NCI-H1436 treated with DMSO at 0.1 percent for 48 hours (cell line): Measurements from ENCODE around the gene PALMD.
A peak's percentile ranks its signal among the peaks of the same experiment; 100 is the strongest.

Source experiments
- DNase-seq: peaks from one replicate; lab custom pipeline; 2025; lab: John Stamatoyannopoulos, UW

PALMD gene

DNA sequence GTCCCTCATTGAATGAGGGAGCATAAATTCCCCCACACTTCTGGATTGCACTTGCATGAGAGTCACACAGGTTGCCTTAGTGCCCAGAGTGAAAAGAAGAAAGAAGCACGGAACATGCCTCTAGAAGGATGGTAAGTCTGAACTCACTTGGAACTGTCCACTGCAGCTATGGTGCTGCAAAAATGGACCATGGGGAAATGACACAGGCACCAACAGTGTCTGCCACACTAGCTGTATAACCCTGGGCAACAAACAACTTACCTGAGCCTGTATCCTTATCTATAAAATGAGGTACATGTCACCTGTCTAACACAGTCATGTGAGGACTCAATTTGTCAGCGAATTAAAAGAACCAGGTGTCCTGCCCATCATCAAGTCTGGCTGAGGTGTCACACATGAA, 50.7 kb downstream of the PALMD start:
- DNase-seq: no peak

DNA sequence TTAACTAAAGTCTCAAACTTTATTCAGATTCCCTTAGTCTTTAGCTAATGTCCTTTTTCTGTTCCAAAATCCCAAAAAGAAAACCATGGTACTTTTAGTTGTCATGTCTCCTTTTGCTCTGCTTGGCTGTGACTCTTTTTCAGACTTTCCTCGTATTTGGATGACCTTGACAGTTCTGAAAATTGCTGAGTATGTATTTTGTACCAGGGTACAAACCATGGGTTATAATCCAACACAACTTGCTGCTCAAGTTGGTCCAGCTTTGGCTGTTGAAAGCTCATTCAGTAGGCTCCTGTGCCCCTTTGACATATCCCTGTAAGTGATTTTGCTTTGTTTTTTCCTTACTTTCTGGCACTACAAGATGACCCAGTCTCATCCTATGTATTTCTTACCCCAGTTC, 51.7 kb downstream of the PALMD start:
- no peak for DNase-seq

DNA sequence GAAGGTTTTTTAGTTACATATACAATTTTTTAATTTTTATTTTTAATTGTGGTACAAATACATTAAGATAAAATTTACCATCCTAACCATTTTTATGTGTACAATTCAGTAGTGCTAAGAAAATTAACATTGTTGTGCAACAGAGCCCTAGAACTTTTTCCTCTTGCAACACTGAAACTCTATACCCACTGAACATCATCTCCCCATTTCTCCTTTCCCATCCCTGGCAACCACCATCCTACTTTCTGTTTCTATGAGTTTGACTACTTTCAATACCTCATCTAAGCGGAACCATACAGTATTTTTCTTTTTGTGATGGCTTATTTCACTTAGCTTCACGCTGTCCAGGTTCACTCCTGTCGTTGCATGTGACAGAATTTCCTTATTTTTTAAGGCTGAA, 54.1 kb downstream of the PALMD start:
- DNase-seq: no peak

DNA sequence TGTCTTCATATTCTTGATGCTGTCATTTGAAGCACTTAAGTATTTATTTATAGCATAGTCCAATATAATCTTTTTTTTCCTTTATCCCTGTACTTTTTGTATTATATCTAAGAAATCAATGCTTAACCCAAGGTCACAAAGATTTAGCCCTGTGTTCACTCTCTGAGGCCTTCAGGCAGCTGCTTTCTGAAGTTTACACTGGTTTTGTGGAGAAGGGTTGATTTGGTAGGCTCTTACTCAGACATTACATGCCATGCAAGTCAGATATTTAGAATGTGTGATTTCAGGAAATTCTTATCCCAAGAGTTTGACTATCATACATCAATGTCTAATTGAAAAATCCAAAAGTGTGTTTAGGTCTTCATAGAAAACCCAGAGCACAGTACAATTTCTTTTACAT, 56.3 kb downstream of the PALMD start:
- DNase-seq: no peak

DNA sequence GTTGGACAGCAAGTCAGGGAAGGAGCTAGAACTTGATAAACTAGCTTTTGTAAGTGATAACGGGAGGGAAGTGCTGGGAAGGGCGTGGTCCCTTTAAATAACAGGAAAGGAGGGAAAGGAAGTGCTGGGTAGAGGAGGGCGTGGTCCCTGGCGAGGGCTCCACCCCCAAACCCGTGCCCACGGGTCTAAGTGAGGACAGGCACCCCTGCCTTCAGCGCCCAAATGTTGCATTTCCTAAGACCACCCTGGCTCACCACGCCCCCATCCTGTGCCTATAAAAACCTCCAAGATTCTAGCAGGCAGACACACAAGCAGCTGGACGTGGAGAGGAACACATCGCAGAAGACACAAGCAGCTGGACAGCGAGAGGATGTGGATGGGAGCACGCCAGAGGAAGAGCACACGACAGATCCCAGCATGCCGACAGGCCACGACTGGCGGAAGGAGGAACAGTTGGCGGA, 58.5 kb downstream of the PALMD start:
- DNase-seq: no peak

DNA sequence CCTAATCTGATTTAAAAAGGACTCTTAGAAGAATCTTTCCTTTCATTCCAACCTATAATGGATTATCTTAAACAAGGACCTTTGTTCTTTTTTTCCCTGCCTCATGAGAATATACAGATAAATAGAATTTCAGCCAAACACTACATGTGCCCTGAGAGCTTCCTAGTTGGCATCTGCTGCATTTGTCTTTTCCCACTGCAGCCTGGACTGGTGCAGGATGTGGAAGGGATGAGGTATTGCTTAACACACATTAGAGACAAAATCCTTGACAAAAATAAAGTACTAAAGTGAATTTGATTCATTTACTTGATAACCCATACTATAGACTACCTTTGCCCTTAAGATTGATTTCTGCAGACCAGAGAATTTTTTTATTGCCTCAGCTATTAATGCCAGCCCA, 59.5 kb downstream of the PALMD start:
- DNase-seq: no peak

DNA sequence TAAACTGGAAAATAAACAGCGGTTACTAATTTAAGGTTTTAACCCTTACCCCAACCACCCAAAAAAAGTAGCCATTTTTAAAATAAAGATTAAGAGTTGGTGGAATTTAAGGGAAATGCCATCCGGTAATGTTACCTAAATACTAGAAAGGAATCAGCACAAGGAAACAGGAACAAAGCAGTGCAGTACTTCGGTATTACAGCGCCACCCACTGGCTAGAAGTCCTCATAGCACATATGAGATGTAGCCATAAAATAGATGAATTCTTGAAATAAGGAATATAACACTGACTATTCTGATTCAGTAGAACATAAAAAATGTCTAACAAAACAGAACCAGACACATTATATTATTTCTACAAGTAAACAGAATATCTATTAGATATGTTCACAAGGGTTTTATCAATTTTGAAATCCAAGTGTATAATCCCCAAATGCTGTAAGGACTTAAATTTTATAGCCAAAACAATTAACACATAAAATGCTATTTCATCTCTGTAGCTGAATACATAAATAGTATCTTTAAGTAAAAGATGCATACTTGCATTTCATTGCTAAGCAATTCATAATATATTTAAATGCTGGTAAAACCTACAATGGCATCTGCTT, 61.7 kb downstream of the PALMD start:
- DNase-seq: peak; percentile 30

DNA sequence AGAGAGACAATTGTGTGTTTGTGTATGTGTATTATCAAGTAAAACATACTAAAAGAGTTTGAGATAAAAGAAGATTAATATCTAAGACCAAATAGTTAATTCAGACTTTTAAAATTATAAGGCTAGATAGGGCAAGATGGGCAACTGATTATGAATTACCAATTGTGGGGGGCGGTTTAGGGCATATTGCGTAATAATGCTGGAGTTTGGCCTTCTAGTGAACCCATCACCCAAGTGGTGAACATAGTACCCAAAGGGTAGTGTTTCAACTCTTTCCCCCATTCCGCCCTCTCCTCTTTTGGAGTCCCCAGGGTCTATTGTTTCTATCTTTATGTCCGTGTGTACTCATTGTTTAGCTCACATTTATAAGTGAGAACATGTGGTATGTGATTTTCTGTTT, 65.1 kb downstream of the PALMD start:
- DNase-seq: no peak

DNA sequence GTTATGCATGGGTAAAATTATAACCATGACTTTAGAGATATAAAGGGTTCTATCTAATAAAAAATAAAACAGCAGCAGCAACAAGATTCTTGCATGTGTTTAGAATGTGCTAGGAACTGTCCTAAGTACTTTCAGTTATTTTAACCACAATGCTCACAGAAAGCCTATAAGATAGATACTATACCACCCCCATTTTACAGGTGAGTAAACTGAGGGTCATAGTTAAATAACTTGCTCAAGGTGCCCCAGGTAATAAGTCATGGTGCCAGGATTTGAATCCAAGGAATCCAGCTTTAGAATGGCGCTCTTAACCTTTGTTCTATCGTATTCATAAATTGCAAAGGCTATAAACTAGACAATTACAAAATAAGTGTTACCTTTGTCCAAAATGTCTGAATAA, 67.1 kb downstream of the PALMD start:
- no peak for DNase-seq

DNA sequence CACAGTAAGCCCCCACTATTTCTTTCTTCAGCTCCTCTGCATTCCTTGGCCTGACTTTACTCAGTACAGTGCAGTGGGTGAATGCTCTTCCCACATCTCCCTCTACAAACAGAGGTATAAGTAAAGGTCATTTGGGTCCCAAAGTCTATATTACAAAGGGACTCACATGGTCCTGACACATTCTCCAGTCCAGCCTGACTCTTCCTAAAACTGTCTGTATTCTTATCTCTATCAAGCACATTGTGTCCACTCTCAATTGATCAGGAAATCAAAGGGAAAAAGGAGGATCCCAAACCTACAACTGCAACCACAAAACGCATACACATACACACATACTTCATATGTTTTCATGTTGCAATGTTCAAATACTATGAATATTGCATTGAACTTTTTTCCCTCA, 71.1 kb downstream of the PALMD start:
- DNase-seq: no peak

DNA sequence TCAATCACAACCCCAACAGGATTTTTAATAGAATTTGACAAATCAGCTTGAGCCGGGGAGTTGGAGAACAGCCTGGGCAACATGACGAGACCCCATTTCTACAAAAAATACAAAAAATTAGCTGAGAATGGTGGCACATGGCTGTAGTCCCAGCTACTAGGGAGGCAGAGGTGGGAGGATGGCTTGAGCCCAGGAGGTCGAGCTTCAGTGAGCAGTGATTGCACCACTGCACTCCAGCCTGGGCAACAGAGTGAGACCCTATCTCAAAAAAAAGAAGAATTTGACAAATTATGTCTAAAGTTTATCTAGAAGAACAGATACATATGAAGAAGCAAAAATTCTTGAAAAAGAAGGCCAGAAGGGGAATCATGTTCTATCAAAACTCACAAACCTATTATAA, 77.3 kb downstream of the PALMD start:
- DNase-seq: no peak

DNA sequence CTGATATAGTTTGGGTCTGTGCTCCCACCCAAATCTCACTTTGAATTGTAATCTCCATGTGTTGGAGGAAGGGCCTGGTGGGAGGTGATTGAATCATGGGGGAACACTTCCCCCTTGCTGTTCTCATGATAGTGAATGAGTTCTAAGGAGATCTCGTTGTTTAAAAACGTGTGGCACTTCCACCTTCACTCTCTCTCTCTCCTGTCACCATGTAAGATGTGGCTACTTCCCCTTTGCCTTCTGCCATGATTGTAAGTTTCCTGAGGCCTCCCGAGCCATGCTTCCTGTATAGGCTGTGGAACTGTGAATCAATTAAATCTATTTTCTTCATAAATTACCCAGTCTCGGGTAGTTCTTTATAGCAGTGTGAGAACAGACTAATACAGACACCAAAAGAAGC, 80.1 kb downstream of the PALMD start:
- DNase-seq: no peak

DNA sequence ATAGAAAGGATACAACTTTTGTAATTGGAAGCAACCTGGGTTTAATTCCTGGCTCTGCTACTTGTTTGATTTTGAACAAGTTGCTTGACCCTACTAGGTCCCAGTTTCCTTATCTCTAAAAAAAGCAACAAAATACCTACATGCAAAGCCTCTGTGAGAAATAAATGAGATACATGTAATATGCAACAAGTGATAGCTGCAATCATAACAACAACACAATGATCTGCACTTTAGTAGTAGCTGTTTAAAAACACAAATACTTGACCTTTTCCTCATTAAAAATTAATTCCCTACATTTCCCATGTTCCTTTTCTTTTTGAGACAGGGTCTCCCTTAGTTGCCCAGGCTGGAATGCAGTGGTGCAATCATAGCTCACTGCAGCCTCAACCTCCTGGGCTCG, 80.5 kb downstream of the PALMD start:
- DNase-seq: no peak

DNA sequence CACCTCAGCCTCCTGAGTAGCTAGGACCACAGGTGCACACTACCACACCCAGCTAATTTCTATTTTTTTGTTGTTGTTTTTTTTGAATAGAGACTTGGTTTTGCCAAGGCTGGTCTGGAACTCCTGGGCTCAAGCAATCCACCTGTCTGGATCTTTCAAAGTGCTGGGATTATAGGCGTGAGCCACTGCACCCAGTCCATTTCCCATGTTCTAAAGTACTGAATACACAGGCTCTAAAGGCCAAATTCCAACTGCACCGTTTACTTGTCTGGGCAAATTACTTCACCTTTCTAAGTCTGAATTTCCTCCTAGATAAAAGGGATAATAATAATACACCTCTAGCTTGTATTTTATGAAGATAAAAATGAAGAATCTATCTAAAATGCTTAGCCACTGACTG, 80.9 kb downstream of the PALMD start:
- no peak for DNase-seq

DNA sequence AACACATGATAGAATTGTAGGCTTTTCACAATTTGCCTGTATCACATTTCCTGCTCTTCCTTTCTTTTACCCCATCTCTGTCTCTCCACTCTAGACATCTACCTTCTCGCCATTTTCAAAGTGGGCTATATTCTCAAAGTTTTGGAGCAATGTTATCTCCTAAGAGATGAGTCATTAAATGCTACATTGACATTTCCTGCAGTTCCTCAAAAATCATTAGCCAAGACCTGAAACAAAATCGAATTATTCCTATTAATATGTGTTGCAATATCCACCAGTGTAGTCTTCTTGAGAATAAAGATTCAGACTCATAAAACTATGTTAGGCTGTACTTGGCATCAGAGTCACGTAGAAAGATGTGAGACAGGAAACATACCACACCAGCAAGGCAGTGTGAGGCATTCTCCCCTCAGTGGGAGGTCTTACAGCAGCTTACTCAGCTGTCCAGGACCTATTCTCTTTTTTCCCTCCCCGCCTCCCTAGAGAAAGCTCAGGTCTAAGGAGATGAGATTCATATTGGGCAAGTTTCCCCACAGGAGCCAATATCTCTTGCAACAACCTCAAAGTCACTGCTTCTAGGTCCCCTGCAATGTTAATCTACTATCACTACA, 81.8 kb downstream of the PALMD start:
- no peak for DNase-seq

DNA sequence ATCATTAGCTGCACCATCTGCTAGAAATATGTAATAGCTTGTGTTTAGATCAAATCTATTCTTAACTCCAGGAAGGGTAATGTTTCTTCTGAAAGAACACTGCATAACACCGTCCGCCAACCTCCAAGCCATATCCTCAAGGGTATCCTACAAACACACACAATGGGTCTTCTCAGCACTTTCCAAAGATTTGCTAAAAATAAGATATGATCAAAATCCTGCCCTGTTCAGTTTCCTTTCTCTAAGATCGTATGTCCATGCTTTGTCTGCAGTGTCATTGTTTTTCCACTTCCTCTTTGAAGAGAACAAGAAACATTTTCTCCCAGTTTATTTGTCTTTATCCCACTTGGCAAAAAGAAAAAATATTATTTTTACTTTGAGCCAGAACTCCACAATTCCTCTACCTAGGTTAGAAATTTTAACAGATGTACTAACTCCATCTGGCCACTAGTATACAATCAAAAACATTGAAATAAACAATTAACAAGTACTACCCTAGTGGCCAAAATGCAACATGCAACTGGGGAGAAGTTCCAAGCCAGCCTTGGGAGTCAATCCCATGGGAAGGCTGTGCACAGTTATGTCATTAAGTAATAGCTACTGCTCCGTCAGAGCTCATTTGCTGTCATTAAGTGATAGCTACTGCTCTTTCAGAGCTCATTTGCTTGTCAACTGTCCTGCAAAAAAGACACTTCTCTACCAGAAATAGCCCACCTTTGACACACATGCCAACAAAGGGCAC, 82.8 kb downstream of the PALMD start:
- DNase-seq: no peak

DNA sequence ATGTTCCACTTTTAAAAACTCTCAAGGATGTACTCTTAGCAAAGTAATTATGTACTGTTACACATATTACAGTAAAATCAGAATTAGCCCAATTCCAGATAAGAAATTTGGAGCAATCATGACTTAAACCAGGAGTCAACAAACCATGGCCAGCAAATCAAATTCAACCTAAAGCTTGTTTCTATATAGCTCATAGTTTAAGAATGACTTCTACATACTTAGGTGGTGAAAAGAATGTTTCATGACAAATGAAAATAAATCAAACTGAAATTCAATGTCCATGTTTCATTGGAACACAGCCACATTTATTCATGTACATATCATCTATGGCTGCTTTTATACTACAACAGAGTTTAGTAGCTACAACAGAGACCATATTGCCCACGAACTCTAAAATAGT, 85.5 kb downstream of the PALMD start:
- no peak for DNase-seq

DNA sequence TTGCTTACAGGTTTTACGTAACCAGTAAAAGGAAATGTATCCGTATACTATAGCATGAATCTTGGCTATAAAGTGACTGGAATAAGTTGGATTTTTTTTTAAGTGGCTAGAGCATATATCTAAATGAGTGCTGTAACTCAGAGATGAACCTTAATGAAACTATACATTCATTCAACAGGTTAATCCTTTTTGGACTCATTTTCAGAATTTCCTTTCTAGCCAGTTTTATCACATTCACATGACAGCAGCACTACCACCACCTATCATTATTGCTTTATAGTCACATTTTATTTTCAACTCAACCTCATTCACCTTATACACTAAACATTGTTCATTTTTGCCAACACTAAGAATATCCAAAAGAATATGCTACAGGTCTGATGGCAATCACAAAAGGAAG, 89.9 kb downstream of the PALMD start:
- no peak for DNase-seq

DNA sequence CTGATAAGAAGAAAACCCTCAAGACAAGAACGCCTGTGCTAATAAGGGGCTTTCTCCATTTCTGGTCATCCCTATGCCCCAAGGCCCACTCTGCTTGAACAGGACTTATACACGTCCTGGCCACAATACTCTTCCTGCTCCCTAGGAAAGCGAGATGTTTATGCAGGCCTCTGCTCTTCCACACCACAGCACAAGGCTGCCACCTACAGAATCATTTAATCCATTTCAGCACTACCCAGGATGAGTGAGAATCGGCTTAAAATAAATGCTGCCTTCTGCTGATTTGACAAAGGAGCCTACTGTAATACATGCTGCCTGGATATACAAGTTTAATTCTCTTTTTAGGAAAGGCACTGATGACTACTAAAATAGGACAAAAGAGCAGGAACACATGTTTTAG, 91.1 kb downstream of the PALMD start:
- peak; percentile 5 for DNase-seq

DNA sequence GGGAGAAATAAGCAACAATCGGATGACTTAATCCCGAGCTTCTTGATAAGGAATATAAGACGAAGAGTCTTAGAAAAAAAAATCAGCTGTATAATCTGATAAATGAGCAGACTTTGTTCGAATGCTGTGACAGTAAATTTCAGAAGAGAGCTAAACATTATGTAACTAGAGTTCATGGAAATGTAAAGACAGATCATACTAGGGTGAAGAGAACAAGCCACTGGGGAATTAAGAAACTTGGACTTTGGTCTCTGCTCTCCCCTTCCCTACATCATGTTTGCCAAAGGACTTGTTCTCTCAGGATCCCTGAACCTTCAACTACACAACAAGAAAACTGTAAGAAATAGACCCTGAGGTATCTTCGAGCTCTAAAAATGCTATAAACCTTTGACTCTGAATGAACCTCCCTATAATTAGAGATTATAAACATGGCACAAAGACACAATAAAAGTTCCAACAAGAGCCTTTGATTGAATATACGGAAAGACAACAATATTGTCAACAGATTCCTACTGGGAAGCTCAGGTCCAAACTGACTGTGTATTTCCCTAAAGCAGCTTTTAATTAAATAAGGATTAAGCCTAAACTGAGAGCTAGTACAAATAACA, 93.0 kb downstream of the PALMD start:
- no peak for DNase-seq

DNA sequence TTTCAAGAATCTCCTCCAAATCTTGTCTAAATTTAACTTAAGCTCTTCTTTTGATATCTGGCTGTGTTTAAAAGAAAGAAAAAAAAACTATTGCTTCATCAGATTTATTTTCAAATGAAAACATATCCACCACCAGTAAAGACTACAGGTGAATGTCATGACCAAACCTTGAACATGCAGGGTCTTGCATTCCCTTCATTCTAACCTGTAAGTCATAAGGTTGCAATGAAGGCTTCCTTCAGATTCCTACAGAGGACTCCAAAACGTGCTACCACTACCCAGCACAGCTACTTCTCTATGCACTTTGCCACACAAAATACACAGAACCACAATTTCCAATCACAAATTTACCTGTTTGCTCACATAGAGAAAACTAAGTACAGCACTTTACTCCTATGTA, 94.2 kb downstream of the PALMD start:
- DNase-seq: no peak
